Activated T-cell treated with anti-CD3 and anti-CD28 coated beads, Interleukin-2, amount 50 U/mL, for 48 hours (primary cell): ENCODE measurements around the gene SCGB2A2.

Experiments used
- DNase-seq, 2 experiments: peaks; one replicate each; pipeline ENCODE4 v3.0.0-alpha.2; 2020

The SCGB2A2 gene

GRCh38 chr11:62269654-62270278 lies at the start of gene SCGB2A2:
SCGB2A2 (plus strand) TSS chr11:62270158; CDS start chr11:62270217, 59 bp downstream.
- DNase-seq, result no peak

- no peak for DNase-seq
These were observed 48.5 kb upstream of the SCGB2A2 start for GRCh38 chr11:62221498-62221897.

GRCh38 chr11:62223095-62223494 lies 46.9 kb upstream of the SCGB2A2 start:
- no peak for DNase-seq

- no peak for DNase-seq
These were observed 36.2 kb upstream of the SCGB2A2 start for GRCh38 chr11:62233730-62234129.

GRCh38 chr11:62236187-62236586 lies 33.8 kb upstream of the SCGB2A2 start:
- no peak for DNase-seq

GRCh38 chr11:62237499-62237898 lies 32.5 kb upstream of the SCGB2A2 start:
- DNase-seq, result no peak

GRCh38 chr11:62238151-62238550 lies 31.8 kb upstream of the SCGB2A2 start:
- DNase-seq, result no peak

- DNase-seq, result no peak
These were observed 28.9 kb upstream of the SCGB2A2 start for GRCh38 chr11:62241095-62241494.

- DNase-seq, result no peak
These were observed 27.9 kb upstream of the SCGB2A2 start, which contains the start of gene SCGB1D2 for GRCh38 chr11:62242021-62242420. SCGB1D2 (plus strand) TSS chr11:62242239; CDS start chr11:62242308, 69 bp downstream.

- peak in 1 of 2 experiments; percentile 27 for DNase-seq
These were observed 24.6 kb upstream of the SCGB2A2 start for GRCh38 chr11:62245271-62245753.

- DNase-seq, result no peak
These were observed 18.3 kb upstream of the SCGB2A2 start for GRCh38 chr11:62251698-62252097.

GRCh38 chr11:62253999-62254542 lies 15.9 kb upstream of the SCGB2A2 start:
- no peak for DNase-seq

GRCh38 chr11:62256281-62256680 lies 13.7 kb upstream of the SCGB2A2 start:
- no peak for DNase-seq

GRCh38 chr11:62260261-62260953 lies 9.6 kb upstream of the SCGB2A2 start:
- no peak for DNase-seq

GRCh38 chr11:62264004-62264403 lies 6.0 kb upstream of the SCGB2A2 start:
- DNase-seq, result no peak

- DNase-seq, result peak; percentile 43 to 44
These were observed 3.4 kb upstream of the SCGB2A2 start for GRCh38 chr11:62266558-62266957.

- DNase-seq, result no peak
These were observed 2.9 kb upstream of the SCGB2A2 start for GRCh38 chr11:62267050-62267449.

- no peak for DNase-seq
These were observed 2.4 kb upstream of the SCGB2A2 start for GRCh38 chr11:62267576-62267975.

- no peak for DNase-seq
These were observed 3.3 kb downstream of the SCGB2A2 start for GRCh38 chr11:62273284-62273683.

- DNase-seq, result no peak
These were observed 3.9 kb downstream of the SCGB2A2 start for GRCh38 chr11:62273789-62274275.

- DNase-seq, result no peak
These were observed 10.5 kb downstream of the SCGB2A2 start for GRCh38 chr11:62280452-62280851.

- DNase-seq, result no peak
These were observed 25.5 kb downstream of the SCGB2A2 start for GRCh38 chr11:62295504-62295903.

GRCh38 chr11:62298975-62299374 lies 29.0 kb downstream of the SCGB2A2 start, which contains the start of gene SCGB1D4:
SCGB1D4 (minus strand) TSS chr11:62299075; CDS start chr11:62299010, 65 bp downstream.
- no peak for DNase-seq

- DNase-seq, result no peak
These were observed 36.3 kb downstream of the SCGB2A2 start for GRCh38 chr11:62306227-62306626.
